ENCODE data around the gene PAX1.

DNA sequence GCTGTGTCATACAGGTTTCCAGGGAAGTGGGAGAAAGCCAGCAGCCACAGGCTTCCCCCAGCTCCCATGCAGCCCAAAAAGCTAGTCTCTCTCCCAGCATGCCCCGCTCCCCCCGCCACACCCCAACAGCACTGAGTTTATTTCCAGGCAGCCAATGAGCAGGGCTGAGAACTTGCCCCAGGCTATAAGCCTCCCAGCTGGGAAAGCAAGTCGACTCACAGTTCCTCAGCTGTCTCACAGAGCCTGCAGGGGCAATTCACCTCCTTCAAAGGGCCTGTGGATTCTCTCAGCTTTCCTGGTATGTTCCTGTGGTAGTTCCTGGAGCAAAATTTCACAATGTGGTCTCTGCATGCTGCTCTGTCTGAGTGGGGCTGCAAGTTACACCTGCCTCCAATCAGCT is 34.2 kb downstream of the PAX1 start:
- TF ChIP-seq, protein P1, sequence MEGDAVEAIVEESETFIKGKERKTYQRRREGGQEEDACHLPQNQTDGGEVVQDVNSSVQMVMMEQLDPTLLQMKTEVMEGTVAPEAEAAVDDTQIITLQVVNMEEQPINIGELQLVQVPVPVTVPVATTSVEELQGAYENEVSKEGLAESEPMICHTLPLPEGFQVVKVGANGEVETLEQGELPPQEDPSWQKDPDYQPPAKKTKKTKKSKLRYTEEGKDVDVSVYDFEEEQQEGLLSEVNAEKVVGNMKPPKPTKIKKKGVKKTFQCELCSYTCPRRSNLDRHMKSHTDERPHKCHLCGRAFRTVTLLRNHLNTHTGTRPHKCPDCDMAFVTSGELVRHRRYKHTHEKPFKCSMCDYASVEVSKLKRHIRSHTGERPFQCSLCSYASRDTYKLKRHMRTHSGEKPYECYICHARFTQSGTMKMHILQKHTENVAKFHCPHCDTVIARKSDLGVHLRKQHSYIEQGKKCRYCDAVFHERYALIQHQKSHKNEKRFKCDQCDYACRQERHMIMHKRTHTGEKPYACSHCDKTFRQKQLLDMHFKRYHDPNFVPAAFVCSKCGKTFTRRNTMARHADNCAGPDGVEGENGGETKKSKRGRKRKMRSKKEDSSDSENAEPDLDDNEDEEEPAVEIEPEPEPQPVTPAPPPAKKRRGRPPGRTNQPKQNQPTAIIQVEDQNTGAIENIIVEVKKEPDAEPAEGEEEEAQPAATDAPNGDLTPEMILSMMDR (IDR thresholded peaks at IDR 0.05), result no peak
- no peak for TF ChIP-seq POLR2A (IDR thresholded peaks at IDR 0.05)

Measured in esophagus squamous epithelium (tissue), 4 donors.